Neural cell (in vitro differentiated cells): ENCODE measurements around the gene SH3GLB2. TPM values are rescaled to one million over a fixed set of nuclear protein-coding genes. Genes with fewer than 3 reads are reported as not detected.
A peak's percentile ranks its signal among the peaks of the same experiment; 100 is the strongest.

Experiments
- H2AFZ ChIP-seq: fragments of 200-600, 300-800 bp; sonication (generic), shearing (Covaris generic); 2 replicates; pipeline ENCODE4 v1.6.0; 2014; ENCODE audit warnings: low read depth, mild to moderate bottlenecking, antibody characterized with exemption, low read length, moderate library complexity
- H3F3A ChIP-seq: fragments of 200-600 bp; shearing (Covaris generic); 2 replicates; pipeline ENCODE4 v1.6.1; 2016; ENCODE audit warnings: mild to moderate bottlenecking, moderate library complexity, mixed read lengths, antibody characterized with exemption, low read length; ENCODE audit not compliant: insufficient read depth, poor library complexity, severe bottlenecking
- H3K27ac ChIP-seq: fragments of 200-600, 300-800 bp; sonication (generic), shearing (Covaris generic); 2 replicates; pipeline ENCODE4 v1.5.1; 2014; ENCODE audit warnings: mild to moderate bottlenecking, low read length, moderate library complexity
- H3K27me3 ChIP-seq: fragments of 300-800, 200-600 bp; sonication (generic), shearing (Covaris generic); 2 replicates; pipeline ENCODE4 v1.6.0; 2014; ENCODE audit warnings: mild to moderate bottlenecking, low read depth, low read length, moderate library complexity; ENCODE audit not compliant: insufficient read depth
- H3K36me3 ChIP-seq: fragments of 300-800, 200-600 bp; sonication (generic), shearing (Covaris generic); 2 replicates; pipeline ENCODE4 v1.5.1; 2014; ENCODE audit warnings: mild to moderate bottlenecking, antibody characterized with exemption, low read length, moderate library complexity; ENCODE audit not compliant: insufficient read depth
- H3K4me2 ChIP-seq: fragments of 300-800, 200-600 bp; sonication (generic), shearing (Covaris generic); 2 replicates; pipeline ENCODE4 v1.6.0; 2014; ENCODE audit warnings: mild to moderate bottlenecking, low read length
- H3K4me3 ChIP-seq: fragments of 300-800, 200-600 bp; sonication (generic), shearing (Covaris generic); 2 replicates; pipeline ENCODE4 v1.5.1; 2014; ENCODE audit warnings: mild to moderate bottlenecking, low read length, moderate library complexity
- H3K79me2 ChIP-seq: fragments of 200-600 bp; shearing (Covaris generic); replicated peaks from 2 replicates; pipeline ENCODE4 v1.6.0; 2014; ENCODE audit warnings: mild to moderate bottlenecking, low read length, moderate library complexity; ENCODE audit not compliant: insufficient read depth
- H3K9ac ChIP-seq: fragments of 300-800, 200-600 bp; sonication (generic), shearing (Covaris generic); 2 replicates; pipeline ENCODE4 v1.6.1; 2016; ENCODE audit warnings: mild to moderate bottlenecking, low read length, mixed read lengths
- H3K9me2 ChIP-seq: fragments of 200-600 bp; shearing (Covaris generic); 2 replicates; pipeline ENCODE4 v1.6.1; 2016; ENCODE audit warnings: mild to moderate bottlenecking, low read length, mixed read lengths; ENCODE audit not compliant: insufficient read depth
- H3K9me3 ChIP-seq: fragments of 200-600, 300-800 bp; sonication (generic), shearing (Covaris generic); 2 replicates; pipeline ENCODE4 v1.6.1; 2016; ENCODE audit warnings: mild to moderate bottlenecking, mixed run types, low read length, moderate library complexity, mixed read lengths
- H4K20me1 ChIP-seq: fragments of 200-600 bp; shearing (Covaris generic); 2 replicates; pipeline ENCODE4 v1.6.1; 2016; ENCODE audit warnings: mild to moderate bottlenecking, mixed run types; ENCODE audit not compliant: insufficient read depth
- CTCF ChIP-seq: fragments of 450-650 bp; IDR thresholded peaks from 2 replicates; pipeline ENCODE4 v1.5.1; 2014; ENCODE audit warnings: antibody characterized with exemption, mild to moderate bottlenecking, moderate library complexity; ENCODE audit not compliant: poor library complexity, severe bottlenecking
- EP300 ChIP-seq: fragments of 450-650 bp; conservative IDR thresholded peaks from 2 replicates; pipeline ENCODE4 v1.6.1; 2014; ENCODE audit warnings: antibody characterized with exemption, mild to moderate bottlenecking, moderate library complexity; ENCODE audit not compliant: poor library complexity, severe bottlenecking
- EZH2 ChIP-seq: fragments of 200-600, 300-800 bp; shearing (Covaris generic), sonication (generic); IDR thresholded peaks from 2 replicates; pipeline ENCODE4 v1.6.1; 2014; ENCODE audit warnings: antibody characterized with exemption, low read length, borderline replicate concordance, mild to moderate bottlenecking; ENCODE audit not compliant: insufficient read depth, poor library complexity, severe bottlenecking
- MXI1 ChIP-seq: fragments of 450-650 bp; conservative IDR thresholded peaks from 2 replicates; pipeline ENCODE4 v1.6.1; 2014; ENCODE audit warnings: antibody characterized with exemption, mild to moderate bottlenecking; ENCODE audit not compliant: poor library complexity, severe bottlenecking
- POLR2AphosphoS5 ChIP-seq: IDR thresholded peaks from 2 replicates; pipeline ENCODE4 v1.6.1; 2012
- RAD21 ChIP-seq: fragments of 450-650 bp; conservative IDR thresholded peaks from 2 replicates; pipeline ENCODE4 v1.6.1; 2014; ENCODE audit warnings: antibody characterized with exemption, mild to moderate bottlenecking, moderate library complexity
- REST ChIP-seq: IDR thresholded peaks from 2 replicates; pipeline ENCODE4 v1.6.1; 2012; ENCODE audit warnings: borderline replicate concordance
- SMC3 ChIP-seq: fragments of 450-650 bp; conservative IDR thresholded peaks from 2 replicates; pipeline ENCODE4 v1.6.1; 2014; ENCODE audit warnings: antibody characterized with exemption, mild to moderate bottlenecking, moderate library complexity; ENCODE audit not compliant: poor library complexity
- TAF1 ChIP-seq: IDR thresholded peaks from 2 replicates; pipeline ENCODE4 v1.6.1; 2012; ENCODE audit warnings: low read depth
- polyA plus RNA-seq: library from polyadenylated mRNA; depleted of rRNA; stranded (reverse); fragments of >200 nt; gene quantifications from 2 replicates; pipeline ENCODE4 v1.2.3, GENCODE V29; 2014

SH3GLB2 gene
- polyA plus RNA-seq, 1 donor from 2014 or later, result 128 TPM

- Histone ChIP-seq H3K9me3 (no peaks in the 10 kb centered on the region), H3K27me3 (no peaks in the 10 kb centered on the region), H3F3A (no peaks in the 10 kb centered on the region), H3K4me2 (no peak overlapping the region), H3K9me2 (no peaks in the 10 kb centered on the region), H3K79me2 (peaks cover 9% of the 10 kb centered on the region), H3K4me3 (no peak overlapping the region), H2AFZ (no peak overlapping the region), H3K9ac (no peak overlapping the region), H3K27ac (no peak overlapping the region), H4K20me1 (no peaks in the 10 kb centered on the region), H3K36me3 (peaks cover 4% of the 10 kb centered on the region)
- TF ChIP-seq EZH2, result no peak
- TF ChIP-seq CTCF, result no peak
- no peak for TF ChIP-seq EP300
- no peak for TF ChIP-seq SMC3
- TF ChIP-seq MXI1, result no peak
- no peak for TF ChIP-seq TAF1
- no peak for TF ChIP-seq REST
- TF ChIP-seq POLR2AphosphoS5, result no peak
- no peak for TF ChIP-seq RAD21
These were observed 12.0 kb upstream of the SH3GLB2 start for GRCh38 chr9:129040113-129040643.

DNA sequence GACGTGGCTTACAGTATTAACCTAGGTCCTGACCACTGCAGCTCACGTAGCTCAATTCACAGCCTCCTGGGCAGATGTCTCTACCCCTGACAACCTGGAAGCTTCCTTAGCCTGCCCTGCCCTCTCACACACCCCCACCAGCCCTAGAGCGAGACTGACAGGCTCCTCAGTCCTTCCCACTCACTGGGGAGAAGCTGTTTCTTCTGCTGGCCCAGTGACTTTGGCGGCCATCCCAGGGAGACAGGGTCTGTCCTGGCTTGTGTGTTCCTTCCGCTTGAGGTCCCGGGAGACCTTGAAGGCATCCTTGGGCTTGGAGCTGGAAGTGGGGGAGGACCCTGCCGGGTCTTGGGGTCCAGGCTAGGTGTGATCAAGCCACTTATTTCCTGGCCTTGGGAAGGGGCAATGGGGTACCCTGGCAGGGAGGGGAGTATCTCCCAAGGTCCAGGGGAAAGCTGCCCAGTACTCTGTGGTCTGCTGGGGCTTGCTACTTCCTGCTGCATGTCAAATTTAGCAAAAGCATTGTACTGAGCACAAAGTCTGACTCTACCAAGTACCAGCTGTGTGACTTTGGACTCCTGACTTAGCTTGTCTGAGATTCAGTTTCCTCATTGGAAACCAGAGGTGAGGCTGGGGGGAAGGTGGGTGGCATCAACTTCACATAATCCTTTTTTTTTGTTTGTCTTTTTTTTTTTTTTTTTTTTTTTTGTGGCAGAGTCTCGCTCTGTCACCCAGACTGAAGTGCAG is 10.2 kb upstream of the SH3GLB2 start:
- no peaks in the 10 kb centered on the region for H3K9me3 ChIP-seq
- H3F3A ChIP-seq, result no peaks in the 10 kb centered on the region
- TF ChIP-seq REST (no peak), POLR2AphosphoS5 (no peak), TAF1 (no peak), EP300 (no peak), CTCF (no peak)
- no peak overlapping the region for H3K27ac ChIP-seq
- H3K9ac ChIP-seq, result no peak overlapping the region
- H3K79me2 ChIP-seq, result peaks cover 9% of the 10 kb centered on the region
- H3K36me3 ChIP-seq, result peaks cover 4% of the 10 kb centered on the region
- no peaks in the 10 kb centered on the region for H4K20me1 ChIP-seq
- no peak overlapping the region for H2AFZ ChIP-seq
- no peaks in the 10 kb centered on the region for H3K27me3 ChIP-seq
- H3K9me2 ChIP-seq, result no peaks in the 10 kb centered on the region
- peak overlapping the region; percentile 99 for H3K4me3 ChIP-seq
- no peak overlapping the region for H3K4me2 ChIP-seq
